Fibroblast of peridontal ligament (primary cell): ENCODE measurements around the gene SSTR5.
"Not testable (repeated sequence)": the region's sequence is repeated elsewhere in the genome, so short reads cannot be mapped to it uniquely, and the experiment has no call there.

Experiments
- DNase-seq: peaks from one replicate; pipeline ENCODE4 v3.0.0-alpha.2; 2010; ENCODE audit errors: extremely low read depth

The SSTR5 gene

DNA sequence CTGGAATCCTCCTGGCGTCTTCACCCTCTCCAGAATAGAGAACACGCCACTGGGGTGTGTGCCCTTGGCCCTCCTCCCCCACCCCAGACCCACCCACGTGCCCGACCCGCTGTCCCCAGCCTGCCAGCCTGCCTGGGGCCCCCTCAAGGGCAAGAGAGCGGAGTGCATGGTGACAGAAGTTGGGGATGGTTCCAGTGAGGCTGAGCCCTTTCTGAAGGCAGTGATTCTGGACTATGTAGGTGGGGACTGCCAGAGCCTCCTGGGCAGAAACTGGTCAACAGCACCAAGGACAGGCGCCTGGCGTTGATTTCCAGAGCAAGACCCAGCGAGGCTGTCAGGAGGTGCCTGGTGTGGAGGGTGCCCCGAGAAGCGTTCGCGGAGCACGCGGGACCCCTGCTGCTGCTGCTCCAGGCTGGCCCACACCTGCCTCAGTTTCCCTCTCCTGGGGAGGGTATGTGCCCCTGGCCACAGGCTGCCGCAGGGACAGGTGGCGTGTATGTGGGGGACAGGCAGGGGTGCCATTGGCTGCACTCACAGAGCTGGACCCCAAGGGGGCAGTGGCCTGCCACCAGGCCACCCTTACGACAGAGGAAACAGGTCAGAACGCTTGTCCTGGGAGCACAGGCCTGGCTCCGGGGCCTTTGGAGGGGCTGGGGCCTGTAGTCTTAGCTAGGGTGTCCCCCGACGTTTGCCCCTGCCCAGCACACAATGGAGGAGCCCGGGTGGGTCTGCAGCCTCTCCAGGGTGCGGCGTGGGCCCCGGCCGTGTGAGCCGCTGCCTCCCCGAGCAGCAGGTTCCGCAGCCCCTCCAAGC lies 1.2 kb downstream of the SSTR5 start:
- DNase-seq, result no peak

DNA sequence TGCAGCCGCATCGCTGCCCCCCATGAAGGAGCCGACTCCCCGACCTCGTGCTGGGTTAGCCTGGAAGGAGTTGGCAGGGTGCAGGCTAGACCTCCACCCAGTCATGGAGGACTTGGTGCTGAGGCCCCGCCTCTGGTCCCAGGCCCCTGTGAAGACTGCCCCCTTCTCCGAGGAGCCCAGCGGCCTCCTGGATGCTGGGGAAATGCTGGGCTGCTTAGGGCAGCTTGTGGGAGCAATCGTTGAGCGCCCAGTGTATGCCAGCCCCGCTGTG lies 1.8 kb downstream of the SSTR5 start:
- DNase-seq, result no peak

GRCh38 chr16:1075546-1075945 lies 3.0 kb downstream of the SSTR5 start:
- DNase-seq, result no peak

- no peak for DNase-seq
Observed at GRCh38 chr16:1076801-1077576, 4.4 kb downstream of the SSTR5 start.

GRCh38 chr16:1077877-1078578 lies 5.5 kb downstream of the SSTR5 start:
- no peak for DNase-seq

DNA sequence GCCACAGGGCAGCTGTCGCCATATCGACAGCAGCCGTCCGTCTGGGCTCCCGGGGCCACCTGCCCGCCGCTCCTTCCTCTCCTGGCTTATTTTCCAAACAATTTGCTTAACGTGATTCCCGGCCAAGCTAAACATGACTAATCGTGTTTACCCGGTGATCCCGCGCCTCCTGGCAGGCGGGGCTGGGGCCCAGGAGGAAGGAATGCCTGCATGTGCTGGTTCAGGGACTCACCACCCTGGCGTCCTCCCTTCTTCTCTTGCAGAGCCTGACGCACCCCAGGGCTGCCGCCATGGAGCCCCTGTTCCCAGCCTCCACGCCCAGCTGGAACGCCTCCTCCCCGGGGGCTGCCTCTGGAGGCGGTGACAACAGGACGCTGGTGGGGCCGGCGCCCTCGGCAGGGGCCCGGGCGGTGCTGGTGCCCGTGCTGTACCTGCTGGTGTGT lies 6.1 kb downstream of the SSTR5 start:
- no peak for DNase-seq

DNA sequence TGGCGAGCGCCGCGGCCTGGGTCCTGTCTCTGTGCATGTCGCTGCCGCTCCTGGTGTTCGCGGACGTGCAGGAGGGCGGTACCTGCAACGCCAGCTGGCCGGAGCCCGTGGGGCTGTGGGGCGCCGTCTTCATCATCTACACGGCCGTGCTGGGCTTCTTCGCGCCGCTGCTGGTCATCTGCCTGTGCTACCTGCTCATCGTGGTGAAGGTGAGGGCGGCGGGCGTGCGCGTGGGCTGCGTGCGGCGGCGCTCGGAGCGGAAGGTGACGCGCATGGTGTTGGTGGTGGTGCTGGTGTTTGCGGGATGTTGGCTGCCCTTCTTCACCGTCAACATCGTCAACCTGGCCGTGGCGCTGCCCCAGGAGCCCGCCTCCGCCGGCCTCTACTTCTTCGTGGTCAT lies 6.8 kb downstream of the SSTR5 start:
- no peak for DNase-seq

DNA sequence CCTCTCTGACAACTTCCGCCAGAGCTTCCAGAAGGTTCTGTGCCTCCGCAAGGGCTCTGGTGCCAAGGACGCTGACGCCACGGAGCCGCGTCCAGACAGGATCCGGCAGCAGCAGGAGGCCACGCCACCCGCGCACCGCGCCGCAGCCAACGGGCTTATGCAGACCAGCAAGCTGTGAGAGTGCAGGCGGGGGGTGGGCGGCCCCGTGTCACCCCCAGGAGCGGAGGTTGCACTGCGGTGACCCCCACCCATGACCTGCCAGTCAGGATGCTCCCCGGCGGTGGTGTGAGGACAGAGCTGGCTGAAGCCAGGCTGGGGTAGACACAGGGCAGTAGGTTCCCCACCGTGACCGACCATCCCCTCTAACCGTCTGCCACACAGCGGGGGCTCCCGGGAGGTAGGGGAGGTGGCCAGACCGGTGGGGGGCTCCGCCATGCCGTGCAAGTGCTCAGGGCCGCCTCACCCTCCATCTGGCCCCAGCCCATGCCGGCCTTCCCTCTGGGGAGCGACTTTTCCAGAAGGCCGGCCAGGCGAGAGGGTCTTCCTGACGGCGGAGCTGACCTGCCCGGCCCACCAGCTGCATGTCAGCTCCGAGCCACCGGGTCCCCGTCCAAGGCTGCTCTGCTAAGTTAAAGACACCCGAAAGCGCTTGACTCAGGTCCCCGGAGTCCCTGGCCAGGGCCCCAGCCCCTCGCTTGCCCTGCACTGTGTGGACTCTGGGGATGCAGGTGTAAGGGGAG lies 7.4 kb downstream of the SSTR5 start:
- DNase-seq, result no peak

- DNase-seq, result no peak
Observed at GRCh38 chr16:1080801-1081733, 8.5 kb downstream of the SSTR5 start.

DNA sequence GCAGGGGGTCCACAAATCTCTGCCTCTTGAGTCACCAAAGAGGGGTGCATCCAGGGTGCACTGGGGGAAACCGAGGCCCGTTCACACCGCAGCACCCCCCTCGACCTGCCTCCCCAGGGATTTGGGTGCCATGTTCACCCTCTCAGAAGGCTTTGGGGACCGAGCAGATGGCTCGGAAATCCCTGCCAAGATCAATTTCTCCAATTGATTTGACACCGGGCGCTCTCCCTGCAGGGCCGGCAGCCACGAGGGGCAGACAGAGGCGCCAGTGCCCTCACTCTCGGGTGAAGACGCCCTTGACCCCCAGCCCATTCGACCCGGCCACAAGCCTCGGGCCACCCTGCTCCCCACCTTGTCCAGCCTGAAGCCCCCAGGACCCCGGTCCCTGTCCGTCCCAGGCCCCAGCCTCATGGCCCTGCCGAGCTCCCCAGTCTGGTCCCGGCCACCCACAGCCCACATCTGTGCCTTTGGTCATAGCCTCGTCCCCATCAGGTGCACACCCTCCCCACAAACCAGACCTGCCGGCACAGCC lies 9.3 kb downstream of the SSTR5 start:
- no peak for DNase-seq

DNA sequence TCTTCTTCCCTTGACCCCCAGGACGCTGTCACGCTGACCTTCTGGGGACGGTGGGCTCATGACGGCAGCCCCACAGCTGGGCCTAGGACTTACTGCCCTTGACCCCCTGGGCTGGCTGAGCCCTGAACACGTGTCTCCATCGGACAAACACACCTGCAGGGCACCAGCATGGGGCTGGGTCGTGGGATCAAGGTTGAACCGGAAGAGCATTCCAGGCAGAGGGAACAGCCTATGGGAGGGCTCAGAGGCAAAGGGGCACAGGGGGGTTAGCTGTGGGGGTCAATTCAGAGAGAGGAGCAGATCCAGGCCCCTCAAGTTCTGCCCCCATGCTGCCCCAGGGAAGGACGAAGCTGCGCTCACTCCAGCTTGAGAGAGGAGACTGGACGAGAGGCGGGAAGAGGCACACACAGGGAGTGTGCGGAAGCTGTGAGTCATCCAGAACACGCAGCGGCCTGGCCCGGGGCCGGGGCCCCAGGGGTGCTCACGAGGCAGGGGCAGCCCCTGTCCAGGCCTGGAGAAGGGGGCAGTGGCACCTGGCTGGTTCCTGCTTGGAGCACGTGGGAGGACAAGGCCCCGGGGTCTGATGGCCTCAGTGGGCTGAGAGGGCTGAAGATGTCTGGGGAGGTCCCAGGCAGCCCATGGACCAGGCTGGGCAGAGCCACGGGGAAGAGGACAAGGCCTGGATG lies 9.9 kb downstream of the SSTR5 start:
- no peak for DNase-seq

DNA sequence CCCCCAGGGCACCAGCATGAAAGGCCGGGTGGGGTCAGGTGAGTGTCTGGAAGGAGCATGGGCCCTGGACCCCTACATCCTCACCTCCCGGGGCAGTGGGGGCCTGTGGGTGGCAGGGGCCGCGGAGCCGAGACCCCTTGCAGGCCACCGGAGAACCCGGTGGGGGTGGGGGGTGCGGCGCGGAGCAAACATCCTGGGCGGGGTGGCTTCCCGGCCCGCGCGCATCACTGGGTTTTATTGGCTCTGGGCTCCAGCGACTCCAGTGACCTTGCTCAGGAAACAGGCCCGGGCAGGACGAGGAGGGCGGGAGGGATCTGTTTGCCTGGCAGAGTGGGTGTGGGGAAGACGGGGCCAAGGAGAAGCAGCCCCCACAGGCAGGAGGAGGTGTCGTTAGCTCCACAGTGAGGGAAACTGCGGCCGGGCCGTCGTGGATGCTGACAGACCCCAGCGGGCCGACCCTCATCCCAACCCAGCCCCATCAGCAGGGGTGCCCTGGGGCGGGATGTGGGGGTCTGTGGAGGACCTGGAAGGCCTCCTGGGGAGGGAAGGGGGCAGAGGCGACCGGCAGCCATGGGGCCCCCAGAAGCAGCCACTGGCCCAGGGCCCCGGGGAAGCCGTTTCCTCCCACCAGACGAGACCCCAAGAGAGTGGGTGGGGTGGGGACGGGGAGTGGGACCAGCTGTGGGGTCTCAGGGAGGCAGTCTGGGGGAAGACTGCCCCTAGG lies 10.6 kb downstream of the SSTR5 start:
- DNase-seq, result no peak

DNA sequence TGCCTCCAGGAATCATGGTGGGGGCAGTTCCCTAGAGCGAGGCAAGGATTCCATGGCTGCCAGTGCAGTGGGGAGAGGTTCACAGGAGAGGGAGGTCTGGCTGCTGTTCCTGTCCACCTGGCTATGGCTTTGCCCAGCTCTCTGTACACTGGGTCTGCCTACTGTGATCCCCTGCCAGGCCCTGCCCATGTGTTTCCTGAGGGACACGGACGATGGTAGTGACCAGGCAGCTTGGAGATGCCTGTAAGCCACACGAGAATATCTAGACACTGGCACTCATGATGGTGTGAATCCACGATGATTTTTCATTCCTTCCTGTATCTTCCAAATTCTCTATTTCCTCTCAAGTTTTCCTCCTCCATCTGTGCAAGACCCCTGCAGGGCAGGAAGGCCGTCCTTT lies 12.4 kb downstream of the SSTR5 start:
- no peak for DNase-seq

- DNase-seq, result not testable (repeated sequence)
Observed at GRCh38 chr16:1086443-1086842, 13.9 kb downstream of the SSTR5 start.

DNA sequence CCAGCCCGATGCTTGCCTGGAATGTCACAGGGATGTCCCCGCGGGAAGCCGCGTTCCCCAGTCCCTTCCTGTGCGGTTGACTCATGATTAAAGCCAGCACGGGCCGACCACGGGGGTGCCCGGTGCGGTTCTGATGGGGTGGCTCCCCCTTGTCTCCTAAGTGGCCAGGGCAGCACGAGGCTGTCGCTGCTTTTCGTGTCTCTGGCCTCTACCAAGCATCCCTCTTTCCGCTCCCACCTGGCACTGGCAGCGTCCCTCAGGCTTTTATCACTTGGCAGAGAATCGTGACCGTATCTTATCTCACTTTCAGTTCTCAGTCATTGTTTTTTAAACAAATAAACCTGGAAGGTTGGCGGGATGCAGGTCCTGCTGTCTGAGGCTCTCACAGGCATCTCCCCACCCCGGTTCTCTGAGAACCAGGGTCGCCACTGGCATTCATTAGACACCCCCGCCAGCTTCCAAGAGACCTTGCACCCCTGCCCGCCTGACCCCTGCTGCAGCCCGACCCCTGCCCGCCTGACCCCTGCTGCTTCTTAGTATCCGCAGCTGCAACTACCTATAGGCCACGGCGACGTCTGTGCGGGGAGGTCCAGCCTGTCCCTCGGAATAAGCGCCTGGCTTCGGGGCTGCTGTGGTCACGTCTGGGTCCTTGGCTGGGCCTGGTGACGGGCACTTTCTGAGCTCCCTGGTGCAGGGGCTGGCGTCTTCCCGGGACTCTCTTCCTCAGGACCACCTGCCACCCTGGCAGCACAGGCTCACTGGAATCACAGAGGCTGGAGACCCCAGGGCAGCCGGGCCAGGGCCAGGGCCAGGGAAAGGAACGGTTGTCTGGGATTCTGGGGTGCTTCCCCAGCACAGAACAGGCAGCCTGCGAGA lies 16.0 kb downstream of the SSTR5 start:
- no peak for DNase-seq

DNA sequence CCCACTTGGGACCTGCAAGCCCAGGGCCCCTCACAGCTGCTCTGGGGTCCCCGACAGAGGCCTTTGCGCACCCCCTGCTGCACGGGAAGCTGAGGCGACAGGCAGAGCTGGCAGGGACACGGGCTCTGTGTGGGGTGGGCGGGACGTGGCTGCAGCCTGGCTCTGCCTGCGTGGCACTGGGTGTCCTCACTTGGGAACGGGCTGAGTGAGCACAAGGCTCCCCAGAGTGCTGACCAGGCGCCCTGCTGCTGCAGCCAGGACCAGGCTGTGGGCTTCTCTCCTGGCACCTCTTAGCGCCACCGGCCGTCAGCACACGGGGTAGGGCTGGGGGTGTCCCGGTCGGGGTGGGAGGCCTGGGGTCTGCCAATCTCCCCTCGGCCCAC lies 16.9 kb downstream of the SSTR5 start:
- no peak for DNase-seq

DNA sequence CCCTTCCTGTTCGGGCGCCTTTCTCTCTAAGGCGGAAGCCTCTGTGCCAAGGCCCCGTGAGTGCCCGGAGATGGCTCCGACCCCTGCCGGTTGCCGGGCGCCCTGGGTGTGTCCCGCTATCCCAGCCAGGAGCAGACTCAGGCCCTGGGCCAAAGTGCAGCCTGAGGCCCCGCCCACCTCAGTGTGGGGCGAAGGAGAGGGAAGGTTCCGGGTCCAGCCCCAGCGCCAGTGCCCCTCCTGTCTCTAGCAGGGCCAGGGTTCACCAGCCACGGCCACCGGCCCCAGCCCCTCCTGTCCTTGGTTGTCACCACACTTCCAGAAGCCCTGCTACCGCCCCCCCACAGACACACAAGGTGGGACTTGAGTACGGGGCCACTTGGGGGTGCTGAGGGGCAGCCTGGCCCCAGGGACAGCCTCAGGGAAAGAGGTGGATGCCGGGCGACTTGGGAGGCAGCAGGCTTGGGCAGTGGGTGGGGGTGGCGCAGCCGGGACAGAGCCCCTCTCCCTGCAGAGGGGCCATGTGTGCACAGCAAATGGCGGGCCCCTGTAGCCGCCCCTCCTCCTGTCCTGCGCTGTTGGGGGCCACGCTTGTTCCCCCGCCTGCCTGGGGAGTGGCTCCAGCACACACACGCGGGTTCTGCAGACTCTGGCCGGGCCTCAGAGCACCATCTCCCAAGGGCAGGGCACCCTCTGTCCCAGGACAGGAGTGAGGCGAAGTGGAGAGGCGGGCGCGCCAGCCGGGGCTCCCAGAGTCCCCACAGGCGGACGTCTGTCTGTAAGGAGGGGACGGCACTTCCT lies 17.5 kb downstream of the SSTR5 start:
- DNase-seq, result no peak
